Effector memory CD4-positive, alpha-beta T cell (primary cell): Measurements from ENCODE around the gene WWP2.
A peak's percentile ranks its signal among the peaks of the same experiment; 100 is the strongest.
"Not testable (repeated sequence)": the region's sequence is repeated elsewhere in the genome, so short reads cannot be mapped to it uniquely, and the experiment has no call there.

Source experiments
- DNase-seq, 3 donors: peaks; one replicate each; pipeline ENCODE4 v3.0.0-alpha.2; 2020
- H3K27ac ChIP-seq: 2 replicates; pipeline ENCODE4 v1.7.0; 2013; ENCODE audit warnings: mild to moderate bottlenecking, low read length, moderate library complexity; ENCODE audit not compliant: insufficient read depth, poor library complexity, severe bottlenecking
- H3K27me3 ChIP-seq: replicated peaks from 2 replicates; pipeline ENCODE4 v1.7.0; 2013; ENCODE audit warnings: mild to moderate bottlenecking, low read length; ENCODE audit not compliant: insufficient read depth, control insufficient read depth, poor library complexity, severe bottlenecking
- H3K36me3 ChIP-seq: 2 replicates; pipeline ENCODE4 v1.7.0; 2013; ENCODE audit warnings: mild to moderate bottlenecking, low read length, moderate library complexity; ENCODE audit not compliant: control insufficient read depth, insufficient read depth
- H3K4me1 ChIP-seq: 2 replicates; pipeline ENCODE4 v1.7.0; 2013; ENCODE audit warnings: low read length, mild to moderate bottlenecking; ENCODE audit not compliant: control insufficient read depth, insufficient read depth, poor library complexity, severe bottlenecking
- H3K4me3 ChIP-seq: 2 replicates; pipeline ENCODE4 v1.7.0; 2013; ENCODE audit warnings: low read length, low read depth, mild to moderate bottlenecking; ENCODE audit not compliant: insufficient read depth, poor library complexity, severe bottlenecking
- H3K9me3 ChIP-seq: 2 replicates; pipeline ENCODE4 v1.7.0; 2013; ENCODE audit warnings: mild to moderate bottlenecking, low read length, moderate library complexity; ENCODE audit not compliant: control insufficient read depth

Gene WWP2

DNA sequence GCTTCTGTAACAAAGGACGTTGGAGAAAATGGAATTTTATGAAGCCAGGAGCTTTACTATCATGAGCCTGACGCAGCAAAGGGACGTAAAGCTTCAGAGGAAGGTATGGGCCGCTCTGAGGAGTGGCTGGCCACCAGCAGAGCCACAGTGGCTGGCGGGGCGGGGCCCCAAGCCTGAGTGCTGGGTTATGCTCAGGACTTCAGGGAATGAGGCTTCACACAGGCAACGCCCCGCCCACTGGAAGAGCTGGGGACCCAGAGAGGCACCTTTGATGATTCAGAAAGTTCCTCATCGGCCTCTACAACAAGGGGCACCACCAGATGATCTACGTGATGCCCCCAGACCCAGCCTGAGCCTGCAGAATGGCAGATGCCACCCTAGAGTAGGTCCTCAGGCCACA is 16.2 kb upstream of the WWP2 start:
- H3K27ac ChIP-seq: no peak overlapping the region
- H3K36me3 ChIP-seq: peaks cover 90% of the 10 kb centered on the region

DNA sequence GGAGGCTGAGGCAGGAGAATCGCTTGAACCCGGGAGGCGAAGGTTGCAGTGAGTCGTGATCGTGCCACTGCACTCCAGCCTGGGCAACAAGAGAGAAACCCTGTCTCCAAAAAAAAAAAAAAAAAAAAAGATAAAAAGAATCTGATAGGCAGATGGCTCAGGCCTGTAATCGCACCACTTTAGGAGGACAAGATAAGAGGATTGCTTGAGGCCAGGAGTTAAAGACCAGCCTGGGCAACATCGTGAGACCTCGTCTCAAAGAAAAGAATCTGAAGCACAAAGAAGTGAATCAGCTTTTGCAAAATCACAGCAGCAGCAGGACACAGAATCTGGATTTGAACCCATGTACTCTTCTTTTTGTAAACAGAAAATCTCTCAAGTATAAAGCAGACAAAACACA is 15.0 kb upstream of the WWP2 start:
- no peak for DNase-seq
- no peaks in the 10 kb centered on the region for H3K27me3 ChIP-seq
- H3K9me3 ChIP-seq: no peaks in the 10 kb centered on the region
- no peaks in the 10 kb centered on the region for H3K4me1 ChIP-seq
- H3K4me3 ChIP-seq: no peak overlapping the region
- no peak overlapping the region for H3K27ac ChIP-seq
- H3K36me3 ChIP-seq: peaks cover 89% of the 10 kb centered on the region

More for the DNA sequence above, 16.2 kb upstream of the WWP2 start:
- DNase-seq: no peak
- no peaks in the 10 kb centered on the region for H3K9me3 ChIP-seq
- no peaks in the 10 kb centered on the region for H3K4me1 ChIP-seq
- no peak overlapping the region for H3K4me3 ChIP-seq
- no peaks in the 10 kb centered on the region for H3K27me3 ChIP-seq

DNA sequence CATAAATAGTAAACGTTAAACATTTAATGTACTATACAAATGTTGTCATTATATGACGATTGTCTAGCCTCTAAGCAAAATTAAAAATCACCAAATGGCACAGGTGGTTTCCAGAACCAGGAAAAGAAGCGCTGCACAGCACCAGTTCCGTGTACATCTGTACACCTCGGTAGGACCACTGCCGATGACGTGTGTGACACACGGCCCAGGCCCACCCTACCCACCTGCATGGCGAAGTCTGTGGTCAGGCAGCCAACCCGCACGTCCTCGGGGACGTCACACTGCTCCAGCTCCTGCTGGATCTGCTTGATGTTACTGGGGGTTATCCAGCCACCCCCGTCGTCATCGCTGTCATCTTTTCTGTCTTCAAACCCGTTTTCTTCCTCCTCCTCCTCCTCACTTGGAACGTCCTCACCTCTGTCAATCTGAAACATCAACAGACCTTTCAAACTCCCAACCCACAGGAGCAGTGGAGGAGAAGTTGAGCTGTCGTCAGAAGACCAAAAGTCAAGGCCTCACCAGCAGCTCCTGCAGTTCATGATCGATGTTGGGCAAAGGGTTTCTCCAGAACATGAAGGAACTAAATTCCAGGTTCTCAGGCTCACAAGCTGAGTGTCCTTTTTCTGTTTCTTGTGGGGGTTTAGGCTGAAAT is 13.3 kb upstream of the WWP2 start:
- Histone ChIP-seq H3K4me3 (no peak overlapping the region), H3K27me3 (no peaks in the 10 kb centered on the region), H3K4me1 (peaks cover 7% of the 10 kb centered on the region), H3K9me3 (no peaks in the 10 kb centered on the region), H3K36me3 (peaks cover 74% of the 10 kb centered on the region), H3K27ac (no peak overlapping the region)
- DNase-seq: no peak

DNA sequence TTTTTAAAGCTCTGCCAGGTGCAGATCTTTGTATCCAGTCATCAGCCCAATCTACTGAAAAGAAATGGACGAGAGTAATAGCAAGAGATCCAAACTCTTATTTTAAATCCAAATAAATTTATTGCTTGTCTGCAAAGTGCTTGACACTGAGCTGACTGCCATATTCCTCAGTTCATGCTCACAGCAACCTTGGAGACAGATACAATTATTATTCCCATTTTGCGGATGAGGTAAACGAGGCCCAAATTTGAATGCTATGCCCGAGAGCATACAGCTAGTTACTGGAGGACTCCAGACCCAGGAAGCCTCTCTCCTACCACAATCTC is 8.0 kb upstream of the WWP2 start:
- no peak for DNase-seq
- H3K4me3 ChIP-seq: peak overlapping the region; percentile 99
- H3K4me1 ChIP-seq: peaks cover 12% of the 10 kb centered on the region
- peak overlapping the region; percentile 90 for H3K27ac ChIP-seq
- no peaks in the 10 kb centered on the region for H3K9me3 ChIP-seq
- no peaks in the 10 kb centered on the region for H3K27me3 ChIP-seq
- H3K36me3 ChIP-seq: peaks cover 21% of the 10 kb centered on the region

DNA sequence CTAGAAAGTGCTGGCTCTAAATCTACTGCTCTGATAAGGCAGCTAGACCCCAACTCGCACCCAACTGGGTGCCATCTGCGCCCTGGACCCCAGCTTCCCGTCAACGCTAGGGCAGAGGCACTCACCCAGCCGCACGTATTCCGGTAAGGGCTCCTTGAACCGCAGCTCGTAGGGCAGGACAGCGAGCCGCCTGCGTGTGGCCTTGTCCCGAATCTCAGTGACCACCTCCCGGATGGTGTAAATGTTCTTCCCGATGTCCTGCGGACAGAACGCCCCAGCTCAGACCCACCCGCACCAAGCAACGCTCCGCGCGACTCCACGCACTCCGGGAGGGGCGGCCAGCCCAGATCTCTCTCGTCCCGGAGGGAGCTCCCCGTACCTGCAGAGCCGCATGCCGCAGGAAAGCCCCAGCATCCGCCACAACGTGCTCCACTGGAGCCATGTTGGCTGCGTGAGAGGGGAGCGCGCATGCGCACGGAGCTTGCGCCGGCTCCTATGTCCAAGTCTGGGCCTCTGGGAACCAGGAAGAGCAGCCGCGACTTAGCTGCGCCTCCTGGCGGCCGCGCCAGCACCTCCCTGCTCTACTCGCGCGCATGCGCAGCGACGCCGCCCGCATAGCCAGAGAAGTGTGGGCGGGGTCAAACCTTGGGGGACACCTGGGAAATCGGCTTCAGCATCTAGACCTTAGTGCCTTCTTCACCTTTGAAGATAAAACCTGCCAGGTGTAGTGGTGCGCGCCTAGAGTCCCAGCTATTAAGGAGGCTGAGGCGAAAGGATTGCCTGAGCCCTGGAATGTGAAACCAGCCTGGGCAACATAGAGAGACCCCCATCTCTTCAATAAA is 7.4 kb upstream of the WWP2 start, which contains the start of gene NOB1:
Gene NOB1 (minus strand): TSS at position 458 of the 842 bp plus-strand sequence. CDS start 16 bp downstream, at position 442.
- peak; percentile 95 to 98 (median 97) for DNase-seq
- Histone ChIP-seq H3K27ac (peak within 1 kb of the TSS; percentile 90), H3K4me3 (peak within 1 kb of the TSS; percentile 99), H3K36me3 (peaks cover 19% of the 10 kb centered on the region), H3K4me1 (peaks cover 12% of the 10 kb centered on the region), H3K27me3 (no peaks in the 10 kb centered on the region), H3K9me3 (no peaks in the 10 kb centered on the region)

DNA sequence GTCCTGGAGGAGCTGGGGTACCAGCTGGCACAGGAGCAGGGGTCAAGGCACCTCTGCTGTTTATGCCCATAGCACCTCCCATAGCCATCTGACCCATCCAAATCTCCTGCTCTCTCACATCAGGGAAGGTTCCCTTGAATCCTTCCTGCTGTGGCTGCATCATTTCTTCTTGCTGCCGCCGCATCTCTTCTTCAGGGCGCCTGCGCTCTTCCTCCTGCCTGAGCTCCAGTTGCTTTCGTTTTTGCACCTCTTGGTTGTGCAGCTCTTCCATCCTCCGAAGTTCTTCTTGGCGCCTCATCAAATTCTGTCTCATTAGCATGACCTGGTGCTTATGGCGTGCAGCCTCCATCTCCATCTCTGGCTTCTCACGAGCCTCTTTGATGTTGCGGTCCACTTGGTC is 5.4 kb upstream of the WWP2 start:
- no peaks in the 10 kb centered on the region for H3K9me3 ChIP-seq
- no peak for DNase-seq
- no peaks in the 10 kb centered on the region for H3K27me3 ChIP-seq
- no peak overlapping the region for H3K27ac ChIP-seq
- peaks cover 4% of the 10 kb centered on the region for H3K36me3 ChIP-seq
- no peak overlapping the region for H3K4me3 ChIP-seq
- peaks cover 18% of the 10 kb centered on the region for H3K4me1 ChIP-seq

DNA sequence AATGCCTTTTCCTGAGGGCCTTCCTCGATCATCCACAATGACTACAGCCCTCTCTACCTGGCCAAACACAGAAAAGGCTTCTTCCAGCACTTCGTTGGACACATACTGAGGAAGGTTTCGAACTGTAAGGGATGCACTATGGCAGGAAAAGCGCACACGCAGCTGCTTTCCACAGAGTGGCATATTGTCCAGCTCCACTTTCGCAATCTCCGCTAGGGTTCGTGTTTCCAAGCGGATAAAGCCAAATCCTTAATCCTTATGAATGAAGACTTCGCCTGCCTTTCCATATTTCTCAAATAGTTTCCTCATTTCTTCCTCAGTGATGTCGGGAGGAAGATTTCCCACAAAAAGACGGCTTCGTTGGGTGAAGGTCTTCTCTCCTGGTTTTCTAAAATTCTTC is 4.8 kb upstream of the WWP2 start:
- not testable (repeated sequence) for H3K27ac ChIP-seq, H3K9me3 ChIP-seq, DNase-seq, H3K4me3 ChIP-seq, H3K36me3 ChIP-seq, H3K27me3 ChIP-seq
- peaks cover 21% of the 10 kb centered on the region for H3K4me1 ChIP-seq

DNA sequence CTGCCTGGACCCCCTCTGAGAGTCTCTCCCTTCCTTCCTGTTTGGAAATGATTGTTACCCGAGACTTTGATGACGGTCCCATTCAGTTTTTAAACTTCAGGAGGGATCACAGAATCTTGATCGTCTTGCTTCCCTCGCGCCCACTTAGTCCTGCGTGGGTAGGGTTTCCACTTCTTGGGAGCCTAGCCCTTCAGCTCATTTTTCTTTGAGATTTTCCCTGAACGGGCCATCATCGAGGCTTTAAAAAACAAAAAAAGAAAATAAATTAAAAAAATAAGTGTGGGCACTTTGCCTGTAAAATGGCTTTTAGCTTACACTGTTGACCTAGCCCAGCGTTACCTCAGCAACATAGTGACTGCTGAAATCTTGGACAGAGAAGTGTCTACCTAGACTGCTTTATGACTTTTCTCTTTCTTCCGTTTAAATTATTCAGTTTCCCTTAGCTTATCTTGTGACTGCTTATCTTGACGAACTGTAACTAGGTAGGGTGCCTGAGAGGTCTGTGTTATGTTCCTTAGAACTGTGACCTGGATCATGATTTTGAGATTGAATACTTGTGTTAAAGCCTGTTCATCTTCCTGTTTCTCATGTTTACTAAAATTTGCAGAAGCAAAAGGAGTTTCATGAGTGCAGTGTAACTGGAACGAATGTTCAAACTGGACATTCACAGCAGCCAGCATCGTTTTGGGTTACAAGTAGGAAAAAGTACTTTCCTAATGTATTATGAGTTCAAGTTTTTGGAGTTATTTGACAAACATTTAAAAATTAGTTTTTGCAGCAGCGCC is 874 bp downstream of the WWP2 start:
- H3K4me1 ChIP-seq: peaks cover 9% of the 10 kb centered on the region
- H3K36me3 ChIP-seq: no peaks in the 10 kb centered on the region
- peak overlapping the region; percentile 91 for H3K27ac ChIP-seq
- H3K4me3 ChIP-seq: peak overlapping the region; percentile 95
- no peaks in the 10 kb centered on the region for H3K27me3 ChIP-seq
- no peaks in the 10 kb centered on the region for H3K9me3 ChIP-seq
- peak in 1 of 3 donors; percentile 6 for DNase-seq

DNA sequence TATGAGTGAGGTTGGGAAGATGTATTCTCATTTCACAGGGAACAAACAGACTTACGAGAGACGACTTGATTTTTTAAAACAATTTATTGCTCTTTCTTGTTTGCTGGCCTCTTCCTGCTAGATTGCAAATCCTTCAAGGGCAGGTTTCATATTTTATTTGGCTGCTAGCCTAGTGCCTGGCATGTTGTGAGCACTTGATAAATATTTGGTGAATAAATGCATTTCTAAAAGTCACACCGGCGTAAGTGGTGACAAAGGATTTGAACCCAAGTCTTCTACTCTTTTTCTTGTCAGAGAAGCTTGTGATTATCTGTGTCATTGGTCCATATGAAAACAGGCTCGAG is 1.4 kb downstream of the WWP2 start:
- no peak overlapping the region for H3K27ac ChIP-seq
- H3K4me3 ChIP-seq: no peak overlapping the region
- no peaks in the 10 kb centered on the region for H3K9me3 ChIP-seq
- H3K27me3 ChIP-seq: no peaks in the 10 kb centered on the region
- peaks cover 9% of the 10 kb centered on the region for H3K4me1 ChIP-seq
- H3K36me3 ChIP-seq: no peaks in the 10 kb centered on the region
- DNase-seq: no peak
